ENCODE data around the gene IFT22. TPM values are rescaled to one million over a fixed set of nuclear protein-coding genes. Genes with fewer than 3 reads are reported as not detected.
A peak's percentile ranks its signal among the peaks of the same experiment; 100 is the strongest.

The IFT22 gene
- total and polyA plus RNA-seq, 4 donors, result 5.5 to 9.4 (median 7.6) TPM

DNA sequence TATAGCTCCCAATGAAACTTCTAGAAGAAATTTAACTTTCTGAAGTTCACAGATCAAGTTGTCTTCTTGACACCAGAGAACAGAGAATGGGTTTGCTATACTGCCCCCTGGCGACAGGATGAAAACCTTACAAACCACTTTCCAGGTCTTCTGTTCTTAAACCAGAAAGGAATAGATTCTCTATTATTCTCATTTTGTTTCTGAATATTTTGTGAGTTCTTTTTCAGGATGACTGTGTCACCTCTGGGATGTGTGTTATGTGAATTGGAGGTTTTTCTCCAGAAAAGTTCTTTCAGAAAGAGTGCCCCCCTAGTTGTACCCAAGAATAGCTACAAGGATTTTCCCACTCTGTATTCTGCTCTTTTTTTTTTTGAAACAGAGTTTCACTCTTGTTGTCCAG, 6.3 kb downstream of the IFT22 start:
- Histone ChIP-seq H3K27ac (ENCODE audit: low read depth in 1 of 2, low read length in 2 of 2) (no peak overlapping the region), H3K4me3 (ENCODE audit: low read depth in 1 of 3, low read length in 3 of 3) (no peak overlapping the region), H3K9me3 (ENCODE audit: control insufficient read depth in 4 of 4, low read length in 3 of 4) (no peaks in the 10 kb centered on the region), H3K4me1 (ENCODE audit: control insufficient read depth in 4 of 4, insufficient read depth in 4 of 4, low read length in 3 of 4) (no peaks in the 10 kb centered on the region), H3K36me3 (ENCODE audit: control insufficient read depth in 4 of 4, insufficient read depth in 3 of 4, low read depth in 1 of 4, low read length in 3 of 4) (peaks cover 0 to 4% (median 2%) of the 10 kb centered on the region in 4 donors), H3K27me3 (ENCODE audit: control insufficient read depth in 4 of 4, insufficient read depth in 4 of 4, low read length in 3 of 4) (no peaks in the 10 kb centered on the region), H3K9ac (ENCODE audit: low read depth in 1 of 2, low read length in 2 of 2) (no peak overlapping the region)
- WGBS, result 3% methylated on average over 1 of the region's 1 CpG
- peak; percentile 53 for DNase-seq (ENCODE audit: low spot score)
- no peak for TF ChIP-seq GABPA (IDR thresholded peaks at IDR 0.05 in 1 of 2, conservative IDR thresholded peaks at IDR 0.05 in 1 of 2)
- no peak for TF ChIP-seq FOXA2 (IDR thresholded peaks at IDR 0.05)
- TF ChIP-seq JUND (IDR thresholded peaks at IDR 0.05), result no peak
- TF ChIP-seq HNF4A (conservative IDR thresholded peaks at IDR 0.05), result no peak
- TF ChIP-seq RAD21 (IDR thresholded peaks at IDR 0.05), result peak; percentile 57 to 71
- TF ChIP-seq, protein P1, sequence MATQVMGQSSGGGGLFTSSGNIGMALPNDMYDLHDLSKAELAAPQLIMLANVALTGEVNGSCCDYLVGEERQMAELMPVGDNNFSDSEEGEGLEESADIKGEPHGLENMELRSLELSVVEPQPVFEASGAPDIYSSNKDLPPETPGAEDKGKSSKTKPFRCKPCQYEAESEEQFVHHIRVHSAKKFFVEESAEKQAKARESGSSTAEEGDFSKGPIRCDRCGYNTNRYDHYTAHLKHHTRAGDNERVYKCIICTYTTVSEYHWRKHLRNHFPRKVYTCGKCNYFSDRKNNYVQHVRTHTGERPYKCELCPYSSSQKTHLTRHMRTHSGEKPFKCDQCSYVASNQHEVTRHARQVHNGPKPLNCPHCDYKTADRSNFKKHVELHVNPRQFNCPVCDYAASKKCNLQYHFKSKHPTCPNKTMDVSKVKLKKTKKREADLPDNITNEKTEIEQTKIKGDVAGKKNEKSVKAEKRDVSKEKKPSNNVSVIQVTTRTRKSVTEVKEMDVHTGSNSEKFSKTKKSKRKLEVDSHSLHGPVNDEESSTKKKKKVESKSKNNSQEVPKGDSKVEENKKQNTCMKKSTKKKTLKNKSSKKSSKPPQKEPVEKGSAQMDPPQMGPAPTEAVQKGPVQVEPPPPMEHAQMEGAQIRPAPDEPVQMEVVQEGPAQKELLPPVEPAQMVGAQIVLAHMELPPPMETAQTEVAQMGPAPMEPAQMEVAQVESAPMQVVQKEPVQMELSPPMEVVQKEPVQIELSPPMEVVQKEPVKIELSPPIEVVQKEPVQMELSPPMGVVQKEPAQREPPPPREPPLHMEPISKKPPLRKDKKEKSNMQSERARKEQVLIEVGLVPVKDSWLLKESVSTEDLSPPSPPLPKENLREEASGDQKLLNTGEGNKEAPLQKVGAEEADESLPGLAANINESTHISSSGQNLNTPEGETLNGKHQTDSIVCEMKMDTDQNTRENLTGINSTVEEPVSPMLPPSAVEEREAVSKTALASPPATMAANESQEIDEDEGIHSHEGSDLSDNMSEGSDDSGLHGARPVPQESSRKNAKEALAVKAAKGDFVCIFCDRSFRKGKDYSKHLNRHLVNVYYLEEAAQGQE (IDR thresholded peaks at IDR 0.05), result no peak
- TF ChIP-seq RXRA (IDR thresholded peaks at IDR 0.05), result no peak
- TF ChIP-seq, protein P2, sequence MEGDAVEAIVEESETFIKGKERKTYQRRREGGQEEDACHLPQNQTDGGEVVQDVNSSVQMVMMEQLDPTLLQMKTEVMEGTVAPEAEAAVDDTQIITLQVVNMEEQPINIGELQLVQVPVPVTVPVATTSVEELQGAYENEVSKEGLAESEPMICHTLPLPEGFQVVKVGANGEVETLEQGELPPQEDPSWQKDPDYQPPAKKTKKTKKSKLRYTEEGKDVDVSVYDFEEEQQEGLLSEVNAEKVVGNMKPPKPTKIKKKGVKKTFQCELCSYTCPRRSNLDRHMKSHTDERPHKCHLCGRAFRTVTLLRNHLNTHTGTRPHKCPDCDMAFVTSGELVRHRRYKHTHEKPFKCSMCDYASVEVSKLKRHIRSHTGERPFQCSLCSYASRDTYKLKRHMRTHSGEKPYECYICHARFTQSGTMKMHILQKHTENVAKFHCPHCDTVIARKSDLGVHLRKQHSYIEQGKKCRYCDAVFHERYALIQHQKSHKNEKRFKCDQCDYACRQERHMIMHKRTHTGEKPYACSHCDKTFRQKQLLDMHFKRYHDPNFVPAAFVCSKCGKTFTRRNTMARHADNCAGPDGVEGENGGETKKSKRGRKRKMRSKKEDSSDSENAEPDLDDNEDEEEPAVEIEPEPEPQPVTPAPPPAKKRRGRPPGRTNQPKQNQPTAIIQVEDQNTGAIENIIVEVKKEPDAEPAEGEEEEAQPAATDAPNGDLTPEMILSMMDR (IDR thresholded peaks at IDR 0.05; ENCODE audit: low read depth, low read length, missing input control), result peak; percentile 56
- TF ChIP-seq HNF4G (IDR thresholded peaks at IDR 0.05), result no peak
- TF ChIP-seq NR2F2 (IDR thresholded peaks at IDR 0.05), result no peak
- TF ChIP-seq, protein P3, sequence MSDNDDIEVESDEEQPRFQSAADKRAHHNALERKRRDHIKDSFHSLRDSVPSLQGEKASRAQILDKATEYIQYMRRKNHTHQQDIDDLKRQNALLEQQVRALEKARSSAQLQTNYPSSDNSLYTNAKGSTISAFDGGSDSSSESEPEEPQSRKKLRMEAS (IDR thresholded peaks at IDR 0.05), result no peak

DNA sequence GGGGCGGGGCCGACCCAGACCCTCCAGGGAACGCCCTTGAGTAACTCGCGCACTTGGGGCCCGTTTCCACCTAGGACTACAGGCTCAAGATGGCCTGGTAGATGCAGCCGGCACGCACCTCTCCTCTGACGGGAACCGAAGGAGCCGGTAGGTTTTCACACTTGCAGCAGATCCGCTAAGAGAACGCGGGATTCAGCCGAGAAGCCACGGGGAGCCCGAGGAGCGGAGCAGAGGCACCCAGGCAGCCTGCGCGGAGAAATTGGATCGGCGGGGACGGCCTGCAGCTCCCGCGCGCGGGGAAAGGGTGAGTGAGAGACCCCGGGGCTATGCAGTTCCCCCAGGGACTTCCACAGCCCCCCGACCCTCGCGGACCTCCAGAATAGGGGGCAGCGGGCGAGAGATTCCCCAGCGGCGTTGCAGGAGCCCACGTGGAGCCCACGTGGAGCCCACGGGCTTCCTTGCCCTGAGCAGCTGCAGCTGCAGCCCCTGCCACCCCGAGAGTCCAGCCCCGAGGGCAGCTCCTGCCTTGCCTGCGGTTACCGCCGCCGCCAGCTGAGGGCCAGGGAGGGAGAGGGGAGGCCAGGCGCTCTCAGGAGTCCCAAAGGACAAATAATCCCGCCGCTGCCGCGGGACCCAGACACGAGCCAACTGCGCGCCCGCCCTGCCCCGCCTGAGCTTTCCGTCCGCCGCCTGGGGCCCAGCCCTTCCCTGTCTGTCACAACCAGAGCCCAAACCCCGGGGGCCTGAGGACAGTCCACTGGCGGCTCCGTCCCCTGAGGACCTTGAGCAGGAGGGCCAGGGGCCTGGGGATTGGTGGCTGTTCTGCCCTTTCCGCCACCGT, 13.1 kb downstream of the IFT22 start:
- no peaks in the 10 kb centered on the region for H3K27me3 ChIP-seq (ENCODE audit: control insufficient read depth in 4 of 4, insufficient read depth in 4 of 4, low read length in 3 of 4)
- peaks cover 0 to 7% (median 2%) of the 10 kb centered on the region in 4 donors for H3K4me1 ChIP-seq (ENCODE audit: control insufficient read depth in 4 of 4, insufficient read depth in 4 of 4, low read length in 3 of 4)
- peak overlapping the region; percentile 45 to 80 (median 49) for H3K4me3 ChIP-seq (ENCODE audit: low read depth in 1 of 3, low read length in 3 of 3)
- 6% methylated on average over 62 of the region's 62 CpGs for WGBS
- H3K9me3 ChIP-seq (ENCODE audit: control insufficient read depth in 4 of 4, low read length in 3 of 4), result no peaks in the 10 kb centered on the region
- H3K36me3 ChIP-seq (ENCODE audit: control insufficient read depth in 4 of 4, insufficient read depth in 3 of 4, low read depth in 1 of 4, low read length in 3 of 4), result no peaks in the 10 kb centered on the region
- TF ChIP-seq RXRA (IDR thresholded peaks at IDR 0.05) (no peak), RAD21 (IDR thresholded peaks at IDR 0.05) (no peak), HNF4A (conservative IDR thresholded peaks at IDR 0.05) (peak in 1 of 2 donors; percentile 8)
- TF ChIP-seq, protein P3 (IDR thresholded peaks at IDR 0.05), result no peak
- peak overlapping the region; percentile 69 to 76 for H3K27ac ChIP-seq (ENCODE audit: low read depth in 1 of 2, low read length in 2 of 2)
- peak; percentile 64 for DNase-seq (ENCODE audit: low spot score)
- peak overlapping the region in 1 of 2 donors; percentile 31 for H3K9ac ChIP-seq (ENCODE audit: low read depth in 1 of 2, low read length in 2 of 2)
